Astrocyte (in vitro differentiated cells and primary cell): ENCODE results near the gene NSUN7.

Experiments used
- EZH2 ChIP-seq: IDR thresholded peaks from 2 replicates; pipeline ENCODE4 v1.6.1; 2012; ENCODE audit warnings: mild to moderate bottlenecking, low read length, inconsistent platforms; ENCODE audit not compliant: insufficient read depth
- TF ChIP-seq, protein P1 (sequence below): IDR thresholded peaks from 2 replicates; pipeline ENCODE4 v1.5.1; 2011; ENCODE audit warnings: low read depth, mild to moderate bottlenecking, inconsistent platforms, low read length, moderate library complexity; ENCODE audit not compliant: insufficient read depth

DNA sequence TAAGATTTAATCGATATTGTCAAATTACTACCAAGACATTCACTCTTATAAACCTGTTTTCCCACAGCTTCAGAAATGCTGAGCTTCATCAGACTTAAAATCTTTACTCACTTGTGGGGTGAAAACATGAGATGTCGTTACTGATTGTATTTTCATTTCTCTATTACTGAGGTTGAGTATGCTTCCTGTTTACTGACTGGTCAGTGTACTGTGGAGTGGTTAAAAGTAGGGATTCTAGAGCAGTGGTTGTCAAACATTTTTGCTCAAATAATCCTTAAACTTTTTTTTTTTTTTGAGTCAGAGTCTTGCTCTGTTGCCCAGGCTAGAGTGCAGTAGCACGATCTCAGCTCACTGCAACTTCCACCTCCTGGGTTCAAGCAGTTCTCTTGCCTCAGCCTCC is 50.3 kb downstream of the NSUN7 start:
- TF ChIP-seq, protein P1, sequence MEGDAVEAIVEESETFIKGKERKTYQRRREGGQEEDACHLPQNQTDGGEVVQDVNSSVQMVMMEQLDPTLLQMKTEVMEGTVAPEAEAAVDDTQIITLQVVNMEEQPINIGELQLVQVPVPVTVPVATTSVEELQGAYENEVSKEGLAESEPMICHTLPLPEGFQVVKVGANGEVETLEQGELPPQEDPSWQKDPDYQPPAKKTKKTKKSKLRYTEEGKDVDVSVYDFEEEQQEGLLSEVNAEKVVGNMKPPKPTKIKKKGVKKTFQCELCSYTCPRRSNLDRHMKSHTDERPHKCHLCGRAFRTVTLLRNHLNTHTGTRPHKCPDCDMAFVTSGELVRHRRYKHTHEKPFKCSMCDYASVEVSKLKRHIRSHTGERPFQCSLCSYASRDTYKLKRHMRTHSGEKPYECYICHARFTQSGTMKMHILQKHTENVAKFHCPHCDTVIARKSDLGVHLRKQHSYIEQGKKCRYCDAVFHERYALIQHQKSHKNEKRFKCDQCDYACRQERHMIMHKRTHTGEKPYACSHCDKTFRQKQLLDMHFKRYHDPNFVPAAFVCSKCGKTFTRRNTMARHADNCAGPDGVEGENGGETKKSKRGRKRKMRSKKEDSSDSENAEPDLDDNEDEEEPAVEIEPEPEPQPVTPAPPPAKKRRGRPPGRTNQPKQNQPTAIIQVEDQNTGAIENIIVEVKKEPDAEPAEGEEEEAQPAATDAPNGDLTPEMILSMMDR: no peak
- no peak for TF ChIP-seq EZH2
